ENCODE results near the gene HASPIN. TPM values are rescaled to one million over a fixed set of nuclear protein-coding genes. Genes with fewer than 3 reads are reported as not detected.
"Not testable (repeated sequence)": the region's sequence is repeated elsewhere in the genome, so short reads cannot be mapped to it uniquely, and the experiment has no call there.

Gene HASPIN
- total and polyA plus RNA-seq, 2 experiments from 2014 or later, result 6.1 to 35.1 TPM

DNA sequence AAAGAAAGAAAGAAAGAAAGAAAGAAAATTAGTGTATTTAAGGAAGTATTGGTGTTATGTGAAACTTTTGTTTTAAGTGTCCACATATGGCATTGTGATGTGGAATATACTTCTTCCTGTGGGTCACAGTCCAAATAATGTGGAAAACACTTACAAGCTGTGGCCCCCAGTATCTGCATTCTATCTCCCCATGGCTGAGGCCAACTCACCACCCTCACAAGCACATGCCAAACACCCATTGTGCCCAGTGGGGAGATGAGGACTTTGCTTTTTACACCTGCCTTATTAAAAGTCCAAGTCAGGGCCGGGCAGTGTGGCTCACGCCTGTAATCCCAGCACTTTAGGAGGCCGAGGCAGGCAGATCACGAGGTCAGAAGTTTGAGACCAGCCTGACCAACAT, 23.8 kb upstream of the HASPIN start:
- Mint-ChIP-seq H3K27me3 (ENCODE audit: insufficient read depth, low read depth, poor library complexity) (peaks cover 25% of the 10 kb centered on the region), H3K4me3 (no peak overlapping the region), H3K4me1 (no peaks in the 10 kb centered on the region; the same call in 2 of the 3 replicates), H3K36me3 (ENCODE audit: low read depth) (peaks cover 14% of the 10 kb centered on the region), H3K27ac (no peak overlapping the region), H3K9me3 (peaks cover 13% of the 10 kb centered on the region; the same call in 2 of the 3 replicates)
- H3K27ac ChIP-seq (ENCODE audit: low read depth), result no peak overlapping the region
- H3K4me3 ChIP-seq, result no peak overlapping the region
- H3F3A ChIP-seq (replicated peaks; ENCODE audit: low read depth), result 0 out of 2 replicates have a peak, but pooled peaks cover 7% of the 10 kb centered on the region
- DNase-seq (ENCODE audit: low spot score) (no peak), ATAC-seq (no peak)
- no peaks in the 10 kb centered on the region for H4K20me1 ChIP-seq (replicated peaks; ENCODE audit: insufficient read depth)
- H3K4me1 ChIP-seq (ENCODE audit: insufficient read depth), result peaks cover 6% of the 10 kb centered on the region; the same call in 1 of the 2 replicates
- H3K27me3 ChIP-seq (ENCODE audit: insufficient read depth), result peaks cover 18% of the 10 kb centered on the region
- H3K4me2 ChIP-seq, result no peak overlapping the region
- H3K9me2 ChIP-seq (ENCODE audit: insufficient read depth), result no peaks in the 10 kb centered on the region
- no peak overlapping the region for H2AFZ ChIP-seq
- TF ChIP-seq ZNF114 (CRISPR knock-in tag; IDR thresholded peaks at IDR 0.05) (no peak), POLR2AphosphoS5 (IDR thresholded peaks at IDR 0.05; ENCODE audit: low read depth) (no peak), JUNB (IDR thresholded peaks at IDR 0.05; ENCODE audit: unreplicated experiment) (no peak), EZH2phosphoT487 (IDR thresholded peaks at IDR 0.05; ENCODE audit: unreplicated experiment) (no peak), NANOG (IDR thresholded peaks at IDR 0.05; ENCODE audit: borderline replicate concordance) (no peak), CREB1 (CRISPR knock-in tag; IDR thresholded peaks at IDR 0.05; ENCODE audit: low read depth) (no peak), ZNF331 (CRISPR knock-in tag; IDR thresholded peaks at IDR 0.05; ENCODE audit: low read depth) (no peak), EZH2 (IDR thresholded peaks at IDR 0.05; ENCODE audit: low read depth, unreplicated experiment) (no peak)
- TF ChIP-seq, protein P1, sequence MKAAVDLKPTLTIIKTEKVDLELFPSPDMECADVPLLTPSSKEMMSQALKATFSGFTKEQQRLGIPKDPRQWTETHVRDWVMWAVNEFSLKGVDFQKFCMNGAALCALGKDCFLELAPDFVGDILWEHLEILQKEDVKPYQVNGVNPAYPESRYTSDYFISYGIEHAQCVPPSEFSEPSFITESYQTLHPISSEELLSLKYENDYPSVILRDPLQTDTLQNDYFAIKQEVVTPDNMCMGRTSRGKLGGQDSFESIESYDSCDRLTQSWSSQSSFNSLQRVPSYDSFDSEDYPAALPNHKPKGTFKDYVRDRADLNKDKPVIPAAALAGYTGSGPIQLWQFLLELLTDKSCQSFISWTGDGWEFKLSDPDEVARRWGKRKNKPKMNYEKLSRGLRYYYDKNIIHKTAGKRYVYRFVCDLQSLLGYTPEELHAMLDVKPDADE (IDR thresholded peaks at IDR 0.05), result no peak
- TF ChIP-seq, protein P2, sequence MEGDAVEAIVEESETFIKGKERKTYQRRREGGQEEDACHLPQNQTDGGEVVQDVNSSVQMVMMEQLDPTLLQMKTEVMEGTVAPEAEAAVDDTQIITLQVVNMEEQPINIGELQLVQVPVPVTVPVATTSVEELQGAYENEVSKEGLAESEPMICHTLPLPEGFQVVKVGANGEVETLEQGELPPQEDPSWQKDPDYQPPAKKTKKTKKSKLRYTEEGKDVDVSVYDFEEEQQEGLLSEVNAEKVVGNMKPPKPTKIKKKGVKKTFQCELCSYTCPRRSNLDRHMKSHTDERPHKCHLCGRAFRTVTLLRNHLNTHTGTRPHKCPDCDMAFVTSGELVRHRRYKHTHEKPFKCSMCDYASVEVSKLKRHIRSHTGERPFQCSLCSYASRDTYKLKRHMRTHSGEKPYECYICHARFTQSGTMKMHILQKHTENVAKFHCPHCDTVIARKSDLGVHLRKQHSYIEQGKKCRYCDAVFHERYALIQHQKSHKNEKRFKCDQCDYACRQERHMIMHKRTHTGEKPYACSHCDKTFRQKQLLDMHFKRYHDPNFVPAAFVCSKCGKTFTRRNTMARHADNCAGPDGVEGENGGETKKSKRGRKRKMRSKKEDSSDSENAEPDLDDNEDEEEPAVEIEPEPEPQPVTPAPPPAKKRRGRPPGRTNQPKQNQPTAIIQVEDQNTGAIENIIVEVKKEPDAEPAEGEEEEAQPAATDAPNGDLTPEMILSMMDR (conservative IDR thresholded peaks at IDR 0.05; ENCODE audit: low read depth in 2 of 2), result no peak
- TF ChIP-seq, protein P3, sequence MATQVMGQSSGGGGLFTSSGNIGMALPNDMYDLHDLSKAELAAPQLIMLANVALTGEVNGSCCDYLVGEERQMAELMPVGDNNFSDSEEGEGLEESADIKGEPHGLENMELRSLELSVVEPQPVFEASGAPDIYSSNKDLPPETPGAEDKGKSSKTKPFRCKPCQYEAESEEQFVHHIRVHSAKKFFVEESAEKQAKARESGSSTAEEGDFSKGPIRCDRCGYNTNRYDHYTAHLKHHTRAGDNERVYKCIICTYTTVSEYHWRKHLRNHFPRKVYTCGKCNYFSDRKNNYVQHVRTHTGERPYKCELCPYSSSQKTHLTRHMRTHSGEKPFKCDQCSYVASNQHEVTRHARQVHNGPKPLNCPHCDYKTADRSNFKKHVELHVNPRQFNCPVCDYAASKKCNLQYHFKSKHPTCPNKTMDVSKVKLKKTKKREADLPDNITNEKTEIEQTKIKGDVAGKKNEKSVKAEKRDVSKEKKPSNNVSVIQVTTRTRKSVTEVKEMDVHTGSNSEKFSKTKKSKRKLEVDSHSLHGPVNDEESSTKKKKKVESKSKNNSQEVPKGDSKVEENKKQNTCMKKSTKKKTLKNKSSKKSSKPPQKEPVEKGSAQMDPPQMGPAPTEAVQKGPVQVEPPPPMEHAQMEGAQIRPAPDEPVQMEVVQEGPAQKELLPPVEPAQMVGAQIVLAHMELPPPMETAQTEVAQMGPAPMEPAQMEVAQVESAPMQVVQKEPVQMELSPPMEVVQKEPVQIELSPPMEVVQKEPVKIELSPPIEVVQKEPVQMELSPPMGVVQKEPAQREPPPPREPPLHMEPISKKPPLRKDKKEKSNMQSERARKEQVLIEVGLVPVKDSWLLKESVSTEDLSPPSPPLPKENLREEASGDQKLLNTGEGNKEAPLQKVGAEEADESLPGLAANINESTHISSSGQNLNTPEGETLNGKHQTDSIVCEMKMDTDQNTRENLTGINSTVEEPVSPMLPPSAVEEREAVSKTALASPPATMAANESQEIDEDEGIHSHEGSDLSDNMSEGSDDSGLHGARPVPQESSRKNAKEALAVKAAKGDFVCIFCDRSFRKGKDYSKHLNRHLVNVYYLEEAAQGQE (IDR thresholded peaks at IDR 0.05; ENCODE audit: unreplicated experiment), result no peak
- H3K79me2 ChIP-seq (replicated peaks; ENCODE audit: insufficient read depth), result no peaks in the 10 kb centered on the region
- no peaks in the 10 kb centered on the region for H3K36me3 ChIP-seq (ENCODE audit: insufficient read depth)

DNA sequence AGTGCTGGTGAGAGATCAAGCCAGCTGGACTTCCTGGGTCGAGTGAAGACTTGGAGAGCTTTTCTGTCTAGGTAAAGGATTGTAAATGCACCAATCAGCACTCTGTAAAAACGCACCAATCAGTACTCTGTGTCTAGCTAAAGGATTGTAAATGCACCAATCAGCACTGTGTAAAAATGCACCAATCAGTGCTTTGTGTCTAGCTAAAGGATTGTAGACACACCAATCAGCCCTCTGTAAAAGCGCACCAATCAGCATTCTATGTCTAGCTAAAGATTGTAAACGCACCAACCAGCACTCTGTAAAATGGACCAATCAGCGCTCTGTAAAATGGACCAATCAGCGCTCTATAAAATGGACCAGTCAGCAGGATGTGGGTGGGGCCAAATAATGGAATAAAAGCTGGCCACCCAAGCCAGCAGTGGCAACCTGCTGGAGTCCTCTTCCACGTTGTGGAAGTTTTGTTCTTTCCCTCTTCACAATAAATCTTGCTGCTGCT, 21.6 kb upstream of the HASPIN start:
- H3K4me1 Mint-ChIP-seq; H3K4me1 ChIP-seq (ENCODE audit: insufficient read depth); H3F3A ChIP-seq (replicated peaks; ENCODE audit: low read depth); H3K4me2 ChIP-seq; H3K4me3 ChIP-seq; H3K27ac Mint-ChIP-seq; ATAC-seq; H3K27ac ChIP-seq (ENCODE audit: low read depth); H4K20me1 ChIP-seq (replicated peaks; ENCODE audit: insufficient read depth); H3K4me3 Mint-ChIP-seq; H3K27me3 ChIP-seq (ENCODE audit: insufficient read depth); H2AFZ ChIP-seq; DNase-seq (ENCODE audit: low spot score); H3K9me2 ChIP-seq (ENCODE audit: insufficient read depth); H3K79me2 ChIP-seq (replicated peaks; ENCODE audit: insufficient read depth); H3K36me3 ChIP-seq (ENCODE audit: insufficient read depth): not testable (repeated sequence)
- peaks cover 13% of the 10 kb centered on the region; the same call in 2 of the 3 replicates for H3K9me3 Mint-ChIP-seq
- peaks cover 14% of the 10 kb centered on the region for H3K36me3 Mint-ChIP-seq (ENCODE audit: low read depth)
- H3K27me3 Mint-ChIP-seq (ENCODE audit: insufficient read depth, low read depth, poor library complexity), result peaks cover 24% of the 10 kb centered on the region

All from GM23338 (cell line).